ENCODE results near the gene SEZ6L. TPM values are rescaled to one million over a fixed set of nuclear protein-coding genes. Genes with fewer than 3 reads are reported as not detected.
"Not testable (repeated sequence)": the region's sequence is repeated elsewhere in the genome, so short reads cannot be mapped to it uniquely, and the experiment has no call there.

SEZ6L gene
- total RNA-seq, 1 experiment from 2014 or later, result not detected

DNA sequence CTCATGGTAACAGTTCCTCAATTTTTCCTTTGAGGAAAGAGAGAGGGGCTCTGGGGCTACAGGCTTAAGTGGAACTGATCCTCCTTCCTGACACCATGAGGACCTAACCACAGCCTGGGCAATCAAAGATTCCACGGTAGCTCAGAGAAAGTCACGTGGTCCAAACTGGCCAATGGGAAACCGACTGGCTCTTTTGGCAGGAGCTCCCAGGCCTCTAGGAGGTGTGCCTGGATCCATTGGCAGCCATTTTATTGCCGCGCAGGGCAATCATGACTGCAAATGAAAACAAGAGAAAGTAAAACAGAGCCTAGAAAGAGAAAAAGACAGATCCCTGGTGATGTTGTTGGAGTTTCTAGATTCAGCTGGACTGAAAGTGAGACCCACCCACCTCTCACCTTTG, 232.5 kb downstream of the SEZ6L start:
- no peaks in the 10 kb centered on the region for H3K79me2 ChIP-seq (ENCODE audit: low read length)
- no peak for DNase-seq
- no peak for ATAC-seq
- no TSS peak for BruUV-seq (replicated peaks)
- H3F3A ChIP-seq (ENCODE audit: low read length, unreplicated experiment), result no peaks in the 10 kb centered on the region
- H3K4me3 ChIP-seq (ENCODE audit: low read length), result no peak overlapping the region
- no peaks in the 10 kb centered on the region for H4K20me1 ChIP-seq (ENCODE audit: low read length)
- CTCF ChIA-PET, result no interaction called here
- H3K4me1 ChIP-seq (ENCODE audit: insufficient read depth, low read length), result no peaks in the 10 kb centered on the region
- H3K4me2 ChIP-seq (ENCODE audit: low read length), result no peak overlapping the region
- TF ChIP-seq EZH2 (IDR thresholded peaks at IDR 0.05; ENCODE audit: low read length, unreplicated experiment) (no peak), EZH2phosphoT487 (IDR thresholded peaks at IDR 0.05; ENCODE audit: borderline replicate concordance, low read length) (no peak)
- TF ChIP-seq, protein P1, sequence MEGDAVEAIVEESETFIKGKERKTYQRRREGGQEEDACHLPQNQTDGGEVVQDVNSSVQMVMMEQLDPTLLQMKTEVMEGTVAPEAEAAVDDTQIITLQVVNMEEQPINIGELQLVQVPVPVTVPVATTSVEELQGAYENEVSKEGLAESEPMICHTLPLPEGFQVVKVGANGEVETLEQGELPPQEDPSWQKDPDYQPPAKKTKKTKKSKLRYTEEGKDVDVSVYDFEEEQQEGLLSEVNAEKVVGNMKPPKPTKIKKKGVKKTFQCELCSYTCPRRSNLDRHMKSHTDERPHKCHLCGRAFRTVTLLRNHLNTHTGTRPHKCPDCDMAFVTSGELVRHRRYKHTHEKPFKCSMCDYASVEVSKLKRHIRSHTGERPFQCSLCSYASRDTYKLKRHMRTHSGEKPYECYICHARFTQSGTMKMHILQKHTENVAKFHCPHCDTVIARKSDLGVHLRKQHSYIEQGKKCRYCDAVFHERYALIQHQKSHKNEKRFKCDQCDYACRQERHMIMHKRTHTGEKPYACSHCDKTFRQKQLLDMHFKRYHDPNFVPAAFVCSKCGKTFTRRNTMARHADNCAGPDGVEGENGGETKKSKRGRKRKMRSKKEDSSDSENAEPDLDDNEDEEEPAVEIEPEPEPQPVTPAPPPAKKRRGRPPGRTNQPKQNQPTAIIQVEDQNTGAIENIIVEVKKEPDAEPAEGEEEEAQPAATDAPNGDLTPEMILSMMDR (conservative IDR thresholded peaks at IDR 0.05; ENCODE audit: low read depth, low read length), result no peak
- no peak overlapping the region for H3K27ac ChIP-seq (ENCODE audit: low read length)
- no peaks in the 10 kb centered on the region for H3K9me3 ChIP-seq (ENCODE audit: low read length)
- H3K27me3 ChIP-seq (ENCODE audit: low read length), result peaks cover 8% of the 10 kb centered on the region
- no peaks in the 10 kb centered on the region for H3K9me2 ChIP-seq (replicated peaks; ENCODE audit: low read length)
- POLR2A ChIA-PET (ENCODE audit: unreplicated experiment), result no interaction called here
- intact Hi-C loops (cut with micrococcal nuclease), result no loop called here
- no peak overlapping the region for H3K9ac ChIP-seq (ENCODE audit: low read length)
- H3K36me3 ChIP-seq (ENCODE audit: low read depth, low read length), result no peaks in the 10 kb centered on the region
- H2AFZ ChIP-seq (ENCODE audit: low read length), result no peak overlapping the region

DNA sequence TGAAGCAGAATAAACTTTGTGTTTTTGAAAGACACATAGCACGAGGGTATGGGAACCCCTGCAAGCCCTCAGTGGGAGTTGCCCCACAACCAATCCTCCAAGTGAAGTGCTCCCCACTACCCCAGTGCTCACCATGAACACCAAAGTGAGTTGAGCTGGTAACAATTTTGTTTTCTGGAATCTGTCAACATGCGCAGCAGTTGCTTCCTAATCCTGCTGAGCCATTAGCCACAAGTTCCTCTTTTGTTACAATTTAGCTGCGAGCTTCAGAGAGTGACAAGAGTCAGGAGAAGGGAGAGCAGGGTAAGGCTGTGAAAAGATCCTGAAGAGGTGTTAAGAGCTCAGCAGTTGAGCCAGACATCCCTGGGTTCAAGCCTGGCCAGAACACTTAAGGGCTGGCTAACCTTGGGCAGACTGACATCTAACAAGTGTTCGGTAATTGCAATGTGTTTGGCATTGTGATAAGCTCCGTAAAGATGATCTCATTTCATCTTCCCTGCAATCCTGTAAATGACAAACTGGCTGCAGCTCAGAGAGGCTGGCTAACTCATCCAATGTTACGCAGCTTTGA, 235.7 kb downstream of the SEZ6L start:
- ATAC-seq (no peak), DNase-seq (no peak)
- no peaks in the 10 kb centered on the region for H3F3A ChIP-seq (ENCODE audit: low read length, unreplicated experiment)
- H3K79me2 ChIP-seq (ENCODE audit: low read length), result no peaks in the 10 kb centered on the region
- H2AFZ ChIP-seq (ENCODE audit: low read length), result no peak overlapping the region
- no peak overlapping the region for H3K4me3 ChIP-seq (ENCODE audit: low read length)
- no peaks in the 10 kb centered on the region for H4K20me1 ChIP-seq (ENCODE audit: low read length)
- H3K4me2 ChIP-seq (ENCODE audit: low read length), result no peak overlapping the region
- H3K9me2 ChIP-seq (replicated peaks; ENCODE audit: low read length), result no peaks in the 10 kb centered on the region
- ChIA-PET POLR2A (ENCODE audit: unreplicated experiment) (no interaction called here), CTCF (no interaction called here)
- BruUV-seq (replicated peaks), result no TSS peak
- H3K27me3 ChIP-seq (ENCODE audit: low read length), result peaks cover 14% of the 10 kb centered on the region
- intact Hi-C loops (cut with micrococcal nuclease), result no loop called here
- TF ChIP-seq EZH2 (IDR thresholded peaks at IDR 0.05; ENCODE audit: low read length, unreplicated experiment) (no peak), EZH2phosphoT487 (IDR thresholded peaks at IDR 0.05; ENCODE audit: borderline replicate concordance, low read length) (no peak)
- TF ChIP-seq, protein P1 (conservative IDR thresholded peaks at IDR 0.05; ENCODE audit: low read depth, low read length), result no peak
- H3K27ac ChIP-seq (ENCODE audit: low read length), result no peak overlapping the region
- no peaks in the 10 kb centered on the region for H3K36me3 ChIP-seq (ENCODE audit: low read depth, low read length)
- no peak overlapping the region for H3K9ac ChIP-seq (ENCODE audit: low read length)
- H3K9me3 ChIP-seq (ENCODE audit: low read length), result no peaks in the 10 kb centered on the region
- no peaks in the 10 kb centered on the region for H3K4me1 ChIP-seq (ENCODE audit: insufficient read depth, low read length)

DNA sequence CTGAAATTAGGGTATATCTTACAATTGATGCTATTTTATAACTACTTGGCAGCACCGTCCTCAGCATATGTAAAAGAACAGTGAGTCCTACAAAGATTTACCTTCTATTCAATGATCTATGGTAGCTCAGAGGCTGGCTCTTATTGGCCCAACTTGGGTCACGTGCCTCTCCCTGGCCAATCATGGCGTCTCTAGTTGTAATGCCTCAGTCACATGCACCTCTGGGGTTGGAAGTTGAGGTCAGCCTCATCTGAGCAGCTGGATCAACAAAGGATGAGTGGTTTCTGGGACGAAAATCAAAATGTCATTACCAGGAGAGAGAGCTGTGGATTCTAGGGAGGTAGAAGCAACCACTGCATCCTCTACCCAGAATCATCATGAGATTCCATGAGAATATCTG, 236.9 kb downstream of the SEZ6L start:
- CTCF ChIA-PET, result no interaction called here
- H3K9me3 ChIP-seq (ENCODE audit: low read length), result no peaks in the 10 kb centered on the region

DNA sequence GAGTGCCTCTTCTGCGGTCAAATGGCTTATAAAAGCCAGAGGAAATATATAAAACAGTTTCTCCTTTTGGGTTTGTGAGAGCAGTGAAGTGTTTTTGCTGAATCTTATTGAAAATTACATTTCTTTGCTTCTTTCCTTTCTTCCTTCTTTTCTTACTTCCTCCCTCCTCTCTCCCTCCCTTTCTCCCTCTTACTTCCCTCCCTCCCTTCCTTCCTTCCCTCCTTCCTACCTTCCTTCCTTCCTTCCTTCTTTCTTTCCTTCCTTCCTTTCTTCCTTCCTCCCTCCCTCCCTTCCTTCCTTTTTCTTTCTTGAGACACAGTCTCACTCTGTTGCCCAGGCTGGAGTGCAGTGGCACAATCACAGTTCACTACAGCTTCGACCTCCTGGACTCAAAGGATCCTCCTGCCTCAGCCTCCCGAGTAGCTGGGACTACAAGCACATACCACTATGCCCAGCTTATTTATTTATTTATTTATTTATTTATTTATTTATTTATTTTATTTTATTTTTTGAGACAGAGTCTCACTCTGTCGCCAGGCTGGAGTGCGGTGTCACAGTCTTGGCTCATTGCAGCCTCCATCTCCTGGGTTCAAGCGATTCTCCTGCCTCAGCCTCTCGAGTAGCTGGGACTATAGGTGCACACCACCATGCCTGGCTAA, 239.4 kb downstream of the SEZ6L start:
- POLR2A ChIA-PET (ENCODE audit: unreplicated experiment); CTCF ChIA-PET; BruUV-seq (replicated peaks); intact Hi-C loops (cut with micrococcal nuclease); DNase-seq; H2AFZ ChIP-seq (ENCODE audit: low read length); H3K4me2 ChIP-seq (ENCODE audit: low read length); H3K9me2 ChIP-seq (replicated peaks; ENCODE audit: low read length); H4K20me1 ChIP-seq (ENCODE audit: low read length); H3F3A ChIP-seq (ENCODE audit: low read length, unreplicated experiment); H3K4me3 ChIP-seq (ENCODE audit: low read length); H3K4me1 ChIP-seq (ENCODE audit: insufficient read depth, low read length); H3K79me2 ChIP-seq (ENCODE audit: low read length); H3K9ac ChIP-seq (ENCODE audit: low read length); H3K36me3 ChIP-seq (ENCODE audit: low read depth, low read length); ATAC-seq; H3K27ac ChIP-seq (ENCODE audit: low read length); H3K9me3 ChIP-seq (ENCODE audit: low read length): not testable (repeated sequence)
- H3K27me3 ChIP-seq (ENCODE audit: low read length), result peaks cover 23% of the 10 kb centered on the region

More for the DNA sequence above, 236.9 kb downstream of the SEZ6L start:
- no peaks in the 10 kb centered on the region for H3F3A ChIP-seq (ENCODE audit: low read length, unreplicated experiment)
- H3K27me3 ChIP-seq (ENCODE audit: low read length), result peaks cover 18% of the 10 kb centered on the region
- H3K9me2 ChIP-seq (replicated peaks; ENCODE audit: low read length), result no peaks in the 10 kb centered on the region
- TF ChIP-seq EZH2phosphoT487 (IDR thresholded peaks at IDR 0.05; ENCODE audit: borderline replicate concordance, low read length) (no peak), EZH2 (IDR thresholded peaks at IDR 0.05; ENCODE audit: low read length, unreplicated experiment) (no peak)
- TF ChIP-seq, protein P1 (conservative IDR thresholded peaks at IDR 0.05; ENCODE audit: low read depth, low read length), result no peak
- H3K4me1 ChIP-seq (ENCODE audit: insufficient read depth, low read length), result no peaks in the 10 kb centered on the region
- no peak overlapping the region for H3K4me2 ChIP-seq (ENCODE audit: low read length)
- no peak overlapping the region for H3K27ac ChIP-seq (ENCODE audit: low read length)
- DNase-seq (peak; percentile 19), ATAC-seq (no peak)
- BruUV-seq (replicated peaks), result no TSS peak
- no peaks in the 10 kb centered on the region for H3K79me2 ChIP-seq (ENCODE audit: low read length)
- intact Hi-C loops (cut with micrococcal nuclease), result no loop called here
- POLR2A ChIA-PET (ENCODE audit: unreplicated experiment), result no interaction called here
- no peak overlapping the region for H3K4me3 ChIP-seq (ENCODE audit: low read length)
- H3K9ac ChIP-seq (ENCODE audit: low read length), result no peak overlapping the region
- H4K20me1 ChIP-seq (ENCODE audit: low read length), result no peaks in the 10 kb centered on the region
- H2AFZ ChIP-seq (ENCODE audit: low read length), result no peak overlapping the region
- H3K36me3 ChIP-seq (ENCODE audit: low read depth, low read length), result no peaks in the 10 kb centered on the region
